Measurements from ENCODE around the gene BST2.

The BST2 gene

DNA sequence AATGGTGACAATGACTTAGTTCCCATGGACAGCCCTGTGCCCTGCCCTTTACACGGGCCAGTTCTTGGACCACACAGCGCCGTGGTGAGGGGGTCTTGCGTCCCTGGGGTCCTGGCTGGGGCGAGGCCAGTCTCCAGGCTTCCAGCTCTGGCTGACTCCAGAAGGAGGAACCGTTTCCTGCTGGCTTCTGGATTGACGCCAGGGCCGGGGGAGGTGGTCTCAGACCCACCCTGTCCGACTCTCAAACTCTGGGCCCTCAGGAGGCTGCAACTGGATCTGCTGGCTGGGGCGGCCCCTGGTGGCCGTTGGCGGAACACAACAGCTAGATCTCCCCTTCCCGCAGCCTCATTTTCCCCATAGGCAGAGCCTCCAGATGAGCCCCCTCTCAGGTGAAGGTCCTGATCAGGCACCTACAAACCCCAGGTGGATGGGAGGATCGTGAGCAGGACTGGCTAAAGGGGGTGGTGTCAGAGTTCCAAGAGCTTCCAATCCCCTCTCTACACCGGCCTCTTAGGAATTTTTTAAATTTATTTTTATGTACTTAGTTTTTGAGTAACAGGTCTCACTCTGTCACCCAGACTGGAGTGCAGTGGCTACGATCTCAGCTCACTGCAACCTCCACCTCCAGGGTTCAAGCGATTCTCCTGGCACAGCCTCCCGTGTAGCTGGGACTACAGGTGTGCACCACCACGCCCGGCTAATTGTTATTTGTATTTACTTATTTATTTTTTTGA is 19.4 kb downstream of the BST2 start:
- peak; percentile 80 for DNase-seq

DNA sequence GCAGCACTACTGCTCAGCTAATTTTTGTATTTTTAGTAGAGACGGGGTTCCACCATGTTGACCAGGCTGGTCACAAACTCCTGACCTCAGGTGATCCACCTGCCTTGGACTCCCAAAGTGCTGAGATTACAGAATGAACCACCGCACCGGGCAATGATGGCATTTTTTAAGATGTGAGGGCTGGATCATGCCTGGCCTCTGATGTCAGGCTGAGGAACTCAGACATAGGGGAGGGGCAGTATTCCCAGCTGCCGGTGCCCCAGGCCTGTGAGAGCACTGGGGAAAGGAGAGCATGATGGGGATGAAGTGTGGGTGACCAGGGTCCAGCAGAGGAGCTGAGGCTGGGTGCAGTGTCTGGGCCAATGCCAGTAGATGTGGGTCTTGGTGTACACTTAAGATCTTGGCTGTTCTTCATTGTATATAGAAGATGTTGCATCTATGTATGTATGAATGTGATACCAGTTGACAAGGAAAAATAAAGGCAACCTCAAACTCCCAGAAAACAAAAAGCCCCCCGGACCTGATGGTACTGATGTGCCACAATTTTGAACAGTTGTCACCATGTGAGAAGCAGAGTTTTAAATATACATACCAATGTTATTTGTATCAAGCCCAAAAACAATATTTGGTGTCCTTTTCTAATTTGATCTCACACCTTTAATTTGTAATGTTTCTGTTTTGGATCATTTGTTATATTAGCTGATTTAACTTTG is 24.8 kb downstream of the BST2 start:
- DNase-seq, result peak; percentile 6

DNA sequence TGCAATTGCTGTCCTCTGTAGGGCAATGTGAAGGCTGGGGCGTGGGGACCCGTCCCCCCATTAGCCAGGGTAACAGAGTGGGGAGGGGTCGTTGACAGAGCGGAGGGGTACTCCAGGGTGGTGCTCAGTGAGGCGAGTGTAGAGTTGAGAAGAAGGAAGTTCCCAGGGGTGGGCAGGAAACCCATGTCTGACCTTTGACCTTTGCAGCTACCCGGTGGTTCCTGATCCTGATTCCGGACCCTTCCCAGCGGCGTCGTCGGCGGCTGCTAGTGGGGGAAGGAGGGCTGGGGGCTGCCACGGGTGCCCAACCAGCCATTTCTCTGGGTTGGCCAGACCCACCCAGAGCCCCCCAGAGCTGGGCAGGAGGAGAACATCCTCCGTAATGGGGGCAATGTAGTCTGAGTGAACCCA is 26.2 kb downstream of the BST2 start:
- no peak for DNase-seq

DNA sequence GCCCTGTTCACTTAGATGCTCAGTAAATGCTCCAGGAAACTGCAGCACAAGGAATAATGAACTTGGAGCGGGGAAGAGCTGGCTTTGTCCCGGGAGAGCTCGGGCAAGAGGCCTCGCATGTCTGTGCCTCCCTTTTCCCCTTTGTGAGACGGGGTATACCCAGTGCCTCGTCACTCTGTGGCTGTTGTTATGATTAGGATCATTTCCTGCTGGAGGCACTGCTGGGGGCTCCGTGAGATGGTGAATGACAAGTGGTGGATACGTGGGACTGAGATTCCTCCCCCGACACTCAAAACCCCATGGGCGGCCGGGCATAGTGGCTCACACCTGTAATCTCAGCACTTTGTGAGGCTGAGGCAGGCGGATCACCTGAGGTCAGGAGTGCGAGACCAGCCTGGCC is 27.2 kb downstream of the BST2 start:
- no peak for DNase-seq

DNA sequence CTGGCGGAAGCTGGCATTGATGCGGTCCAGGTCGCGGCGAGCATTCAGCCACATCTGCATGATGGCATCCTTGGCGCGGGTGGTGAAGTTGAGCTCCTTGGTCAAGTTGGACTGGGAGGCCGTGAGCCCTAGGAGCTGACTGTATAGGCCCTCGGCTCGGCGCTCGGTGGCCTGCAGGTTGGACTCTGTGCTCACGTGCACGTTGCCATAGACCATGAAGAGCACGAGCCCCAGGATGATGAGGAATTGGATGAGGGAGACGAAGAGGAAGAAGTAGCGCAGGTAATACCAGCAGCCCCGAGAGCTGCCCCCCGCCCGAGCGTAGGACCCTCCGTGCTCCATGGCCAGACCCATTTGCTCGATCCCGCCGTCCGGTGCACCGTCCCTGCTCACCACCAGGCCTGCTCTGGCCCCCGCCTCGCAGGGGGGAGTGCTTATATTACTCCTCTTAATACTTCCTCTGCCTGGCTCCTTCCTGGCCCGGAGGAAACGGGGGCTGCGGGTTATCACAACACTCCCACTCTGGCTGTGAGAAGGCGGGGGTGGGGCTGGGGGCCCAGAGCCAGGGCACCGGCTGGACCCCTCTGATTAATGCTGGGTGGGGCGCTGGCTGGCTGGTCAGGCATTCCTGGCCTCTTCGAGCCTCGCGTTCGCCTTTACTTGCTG is 28.4 kb downstream of the BST2 start, which contains the start of gene PLVAP:
Gene PLVAP, minus strand, starts transcription at position 408 of the 666 bp plus-strand sequence. Its CDS starts 54 bp downstream, at position 354.
- no peak for DNase-seq

DNA sequence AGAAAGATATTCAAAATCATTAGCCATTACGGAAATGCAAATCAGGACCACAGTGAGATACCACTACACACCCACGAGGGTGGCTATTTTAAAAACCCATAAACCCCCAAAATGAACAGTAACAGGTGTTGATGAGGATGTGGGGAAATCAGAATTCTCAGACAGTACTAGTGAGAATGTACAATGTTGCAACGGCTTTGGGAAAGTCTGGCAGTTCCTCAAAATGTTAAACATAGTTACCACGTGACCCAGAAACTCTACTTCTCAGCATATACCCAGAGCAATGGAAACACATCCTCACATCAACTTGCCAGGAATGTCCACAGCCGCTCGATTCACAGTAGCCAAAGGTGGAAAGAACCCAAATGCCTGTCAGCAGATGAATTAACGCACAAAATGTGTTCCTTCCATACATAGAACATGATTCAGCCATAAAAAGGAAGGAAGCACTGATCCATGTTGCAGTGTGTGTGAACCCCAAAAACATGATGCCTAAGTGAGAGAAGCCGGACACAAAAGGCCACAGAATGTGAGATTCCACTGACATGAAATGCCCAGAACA is 35.3 kb downstream of the BST2 start:
- peak; percentile 42 for DNase-seq

DNA sequence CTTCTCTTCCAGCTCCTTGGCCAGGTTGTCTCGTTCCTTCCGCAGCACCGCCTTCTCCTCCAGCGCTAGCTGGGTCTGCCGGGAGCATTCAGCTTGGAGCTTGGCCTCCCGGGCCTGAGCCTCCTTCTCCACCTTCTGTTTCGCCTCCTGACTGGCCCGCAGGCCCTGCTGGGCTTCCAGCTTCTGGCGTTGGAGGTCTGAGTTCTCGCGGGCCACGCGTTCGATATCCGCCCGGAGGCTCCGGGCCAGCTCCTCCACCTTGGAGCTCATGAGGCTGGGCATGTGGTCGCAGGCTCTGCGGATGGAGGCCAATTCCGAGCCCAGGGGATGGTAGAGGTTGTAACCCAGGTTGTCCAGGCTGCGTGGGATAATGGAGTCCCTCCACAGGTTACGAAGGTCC is 40.1 kb downstream of the BST2 start:
- peak; percentile 20 for DNase-seq

DNA sequence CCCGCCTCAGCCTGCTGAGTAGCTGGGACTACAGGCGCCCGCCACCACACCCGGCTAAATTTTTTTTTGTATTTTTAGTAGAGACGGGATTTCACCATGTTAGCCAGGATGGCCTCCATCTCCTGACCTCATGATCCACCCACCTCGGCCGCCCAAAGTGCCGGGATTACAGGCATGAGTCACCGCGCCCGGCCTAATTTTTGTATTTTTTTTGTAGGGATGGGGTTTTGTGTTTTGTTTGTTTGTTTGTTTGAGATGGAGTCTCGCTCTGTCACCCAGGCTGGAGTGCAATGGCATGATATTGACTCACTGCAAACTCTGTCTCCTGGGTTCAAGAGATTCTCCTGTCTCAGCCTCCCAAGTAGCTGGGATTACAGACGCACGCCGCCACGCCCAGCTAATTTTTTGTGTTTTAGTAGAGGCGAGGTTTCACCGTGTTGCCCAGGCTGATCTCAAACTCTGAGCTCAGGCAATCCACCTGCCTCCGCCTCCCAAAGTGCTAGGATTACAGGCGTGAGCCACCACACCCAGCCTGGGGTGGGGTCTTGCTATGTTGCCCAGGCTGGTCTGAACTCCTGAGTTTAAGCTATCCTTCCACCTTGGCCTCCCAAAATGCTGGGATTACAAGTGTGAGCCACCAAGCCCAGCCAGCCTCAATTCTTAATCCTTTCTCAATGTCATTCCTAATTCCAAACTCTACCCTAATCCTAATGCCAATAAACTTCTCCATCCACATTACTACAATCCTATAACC is 41.4 kb downstream of the BST2 start:
- DNase-seq, result peak; percentile 12

DNA sequence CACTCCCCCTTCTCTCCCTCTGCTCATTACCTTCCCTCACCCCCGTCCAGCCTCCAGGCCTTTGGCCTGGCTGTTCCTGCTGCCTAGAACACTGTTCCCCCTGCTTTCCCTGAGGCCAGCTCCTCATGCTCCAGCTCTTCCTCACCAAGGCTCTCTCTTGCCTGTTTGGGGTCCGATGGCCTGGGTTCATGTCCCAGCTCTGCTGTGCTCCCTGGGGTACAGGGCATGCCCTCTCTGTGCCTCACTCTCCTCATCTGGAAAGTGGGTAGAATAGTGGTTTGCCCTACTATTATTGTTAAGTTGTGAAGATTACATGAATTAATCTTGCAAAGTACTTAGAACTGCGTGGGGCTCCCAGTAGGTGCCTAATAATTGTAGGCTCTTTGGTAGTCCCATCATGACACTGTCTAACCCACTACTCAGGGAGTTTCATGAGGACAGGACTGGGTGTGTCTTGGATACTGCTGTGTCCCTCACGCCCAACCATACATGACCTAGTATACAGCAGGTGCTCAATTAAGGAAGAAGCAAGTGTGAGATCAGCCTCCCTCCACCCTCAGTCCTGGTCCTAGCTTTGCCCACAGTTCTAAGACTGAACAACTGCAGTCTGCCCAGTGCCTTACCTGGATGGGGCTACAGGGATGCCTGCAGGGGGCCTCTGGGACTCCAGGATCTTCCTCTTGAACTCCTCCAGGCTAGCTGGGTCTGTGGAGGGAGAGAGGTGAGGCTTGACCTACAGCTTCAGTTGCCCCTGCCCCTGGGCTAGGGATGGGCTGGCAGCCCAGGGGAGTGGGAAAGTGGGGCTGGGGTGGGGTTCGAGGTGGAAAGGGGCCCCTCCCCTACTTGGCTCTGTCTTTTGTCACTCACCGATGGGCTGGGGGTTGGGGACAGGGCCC is 45.3 kb downstream of the BST2 start:
- DNase-seq, result peak; percentile 17

DNA sequence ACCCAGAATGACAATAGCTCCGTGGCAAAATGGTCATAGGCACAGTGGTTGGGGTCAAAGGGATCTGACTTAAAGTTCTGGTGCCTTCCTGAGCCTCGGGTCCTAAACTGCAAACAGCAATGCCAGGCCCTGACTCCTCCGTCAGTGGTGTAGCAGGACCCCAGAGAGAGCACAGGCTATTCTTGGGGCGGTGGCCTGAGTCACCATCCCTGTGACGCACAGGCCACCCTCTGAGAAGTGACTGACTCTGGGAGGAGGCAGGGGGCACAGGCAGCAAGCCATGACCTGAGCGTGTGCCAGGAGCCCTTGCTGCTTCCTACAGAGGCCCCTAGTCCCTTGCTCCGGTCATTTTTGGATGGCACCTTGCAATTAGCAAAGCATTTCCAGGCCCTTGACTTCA is 47.0 kb downstream of the BST2 start:
- DNase-seq, result peak; percentile 28

DNA sequence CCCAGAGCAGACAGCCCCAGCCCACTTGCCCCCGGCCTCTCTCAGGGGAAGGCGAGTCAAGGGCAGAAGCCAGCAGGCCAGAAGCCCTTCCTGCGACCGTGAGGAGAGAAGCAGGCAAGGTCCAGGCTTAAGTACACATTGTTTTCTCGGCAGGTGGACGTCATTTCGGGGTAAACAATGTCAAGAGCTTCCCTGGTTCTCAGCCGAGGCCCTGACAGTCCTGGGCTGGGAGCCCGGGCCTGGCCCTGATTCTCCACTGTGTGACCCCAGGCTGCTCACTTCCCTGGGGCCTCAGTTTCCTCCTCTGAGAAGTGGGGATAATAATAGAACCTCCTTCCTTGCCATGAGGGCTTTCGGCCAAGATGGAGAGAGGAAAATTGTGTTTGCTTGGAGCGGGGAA is 47.7 kb downstream of the BST2 start:
- peak; percentile 29 for DNase-seq

DNA sequence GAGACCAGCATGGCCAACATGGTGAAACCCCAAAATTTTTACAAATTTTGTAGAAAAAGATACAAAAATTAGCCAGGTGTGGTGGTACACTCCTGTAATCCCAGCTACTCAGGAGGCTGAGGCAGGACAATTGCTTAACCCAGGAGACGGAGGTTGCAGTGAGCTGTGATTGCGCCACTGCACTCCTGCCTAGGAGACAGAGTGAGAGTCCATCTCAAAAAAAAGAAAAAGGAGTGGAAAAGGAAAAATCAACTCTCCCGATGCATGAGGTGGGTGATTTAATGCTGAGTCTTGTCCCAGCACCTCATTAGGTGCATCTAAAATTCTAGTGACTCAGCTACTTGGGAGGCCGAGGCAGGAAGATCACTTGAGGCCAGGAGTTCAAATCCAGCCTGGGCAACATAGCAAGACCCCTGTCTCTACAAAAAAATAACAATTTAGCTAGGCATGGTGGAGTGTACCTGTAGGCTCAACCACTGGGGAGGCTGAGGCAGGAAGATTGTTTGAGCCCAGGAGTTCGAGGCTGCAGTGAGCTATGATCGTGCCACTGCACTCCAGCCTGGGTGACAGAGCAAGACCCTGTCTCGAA is 48.3 kb downstream of the BST2 start:
- no peak for DNase-seq

DNA sequence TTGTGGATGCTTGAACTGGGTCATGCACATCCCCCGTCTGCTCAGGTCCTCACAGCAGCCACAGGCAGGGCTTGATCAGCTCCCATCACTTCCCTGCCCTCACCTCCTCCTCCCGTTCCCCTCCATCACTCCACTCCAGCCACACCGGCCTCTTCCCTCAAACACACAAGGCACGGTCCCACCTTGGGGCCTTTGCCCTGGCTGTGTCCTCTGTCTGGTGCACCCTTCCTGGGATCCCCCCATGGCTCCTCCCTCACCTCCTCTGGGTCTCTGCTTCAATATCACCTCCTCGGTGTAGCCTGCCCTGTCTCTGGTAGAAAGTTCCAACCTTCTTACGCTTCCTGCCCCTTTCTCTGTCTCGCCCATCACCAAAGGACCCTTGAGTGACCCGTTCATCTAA is 52.0 kb downstream of the BST2 start:
- no peak for DNase-seq

Data from right forelimb (tissue), 1 donor.